Coronary artery (tissue), 2 donors: ENCODE data around the gene RERE.

Experiments
- DNase-seq: peaks from one replicate; pipeline ENCODE4 v3.0.0-alpha.2; 2017; ENCODE audit warnings: low spot score
- H3K27ac ChIP-seq, 2 donors: fragments of 200-600 bp; sonication (generic); one replicate each; pipeline ENCODE4 v1.5.1; 2016 to 2019
- H3K4me3 ChIP-seq: fragments of 200-600 bp; sonication (generic); 2 replicates; pipeline ENCODE4 v1.5.1; 2016; ENCODE audit warnings: mild to moderate bottlenecking, moderate library complexity
- TF ChIP-seq, protein P1 (sequence below): fragments of 200-600 bp; sonication (generic); IDR thresholded peaks from one replicate; pipeline ENCODE4 v1.5.1; 2019; ENCODE audit warnings: antibody characterized with exemption

Gene RERE

DNA sequence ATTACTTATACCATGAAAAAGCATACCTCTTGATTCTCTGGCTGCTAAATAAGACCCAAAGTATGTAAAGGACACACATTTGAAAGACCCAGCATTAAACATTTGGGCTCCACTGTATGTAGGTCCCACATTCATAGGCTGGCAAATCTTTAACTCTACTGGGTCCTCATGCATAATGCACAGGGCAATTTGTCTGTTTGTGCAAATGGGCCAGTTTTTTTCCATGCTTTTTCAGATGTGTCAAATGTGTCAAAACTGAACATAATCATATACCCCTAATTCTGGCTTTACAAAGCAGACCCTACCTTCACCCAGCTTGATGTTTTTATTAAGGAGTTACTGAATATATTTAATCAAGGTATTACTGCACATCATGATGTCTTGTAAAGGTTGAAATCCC, 63.7 kb downstream of the RERE start:
- DNase-seq, result no peak
- H3K27ac ChIP-seq, result no peak overlapping the region
- TF ChIP-seq, protein P1, sequence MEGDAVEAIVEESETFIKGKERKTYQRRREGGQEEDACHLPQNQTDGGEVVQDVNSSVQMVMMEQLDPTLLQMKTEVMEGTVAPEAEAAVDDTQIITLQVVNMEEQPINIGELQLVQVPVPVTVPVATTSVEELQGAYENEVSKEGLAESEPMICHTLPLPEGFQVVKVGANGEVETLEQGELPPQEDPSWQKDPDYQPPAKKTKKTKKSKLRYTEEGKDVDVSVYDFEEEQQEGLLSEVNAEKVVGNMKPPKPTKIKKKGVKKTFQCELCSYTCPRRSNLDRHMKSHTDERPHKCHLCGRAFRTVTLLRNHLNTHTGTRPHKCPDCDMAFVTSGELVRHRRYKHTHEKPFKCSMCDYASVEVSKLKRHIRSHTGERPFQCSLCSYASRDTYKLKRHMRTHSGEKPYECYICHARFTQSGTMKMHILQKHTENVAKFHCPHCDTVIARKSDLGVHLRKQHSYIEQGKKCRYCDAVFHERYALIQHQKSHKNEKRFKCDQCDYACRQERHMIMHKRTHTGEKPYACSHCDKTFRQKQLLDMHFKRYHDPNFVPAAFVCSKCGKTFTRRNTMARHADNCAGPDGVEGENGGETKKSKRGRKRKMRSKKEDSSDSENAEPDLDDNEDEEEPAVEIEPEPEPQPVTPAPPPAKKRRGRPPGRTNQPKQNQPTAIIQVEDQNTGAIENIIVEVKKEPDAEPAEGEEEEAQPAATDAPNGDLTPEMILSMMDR, result no peak
- H3K4me3 ChIP-seq, result no peak overlapping the region

DNA sequence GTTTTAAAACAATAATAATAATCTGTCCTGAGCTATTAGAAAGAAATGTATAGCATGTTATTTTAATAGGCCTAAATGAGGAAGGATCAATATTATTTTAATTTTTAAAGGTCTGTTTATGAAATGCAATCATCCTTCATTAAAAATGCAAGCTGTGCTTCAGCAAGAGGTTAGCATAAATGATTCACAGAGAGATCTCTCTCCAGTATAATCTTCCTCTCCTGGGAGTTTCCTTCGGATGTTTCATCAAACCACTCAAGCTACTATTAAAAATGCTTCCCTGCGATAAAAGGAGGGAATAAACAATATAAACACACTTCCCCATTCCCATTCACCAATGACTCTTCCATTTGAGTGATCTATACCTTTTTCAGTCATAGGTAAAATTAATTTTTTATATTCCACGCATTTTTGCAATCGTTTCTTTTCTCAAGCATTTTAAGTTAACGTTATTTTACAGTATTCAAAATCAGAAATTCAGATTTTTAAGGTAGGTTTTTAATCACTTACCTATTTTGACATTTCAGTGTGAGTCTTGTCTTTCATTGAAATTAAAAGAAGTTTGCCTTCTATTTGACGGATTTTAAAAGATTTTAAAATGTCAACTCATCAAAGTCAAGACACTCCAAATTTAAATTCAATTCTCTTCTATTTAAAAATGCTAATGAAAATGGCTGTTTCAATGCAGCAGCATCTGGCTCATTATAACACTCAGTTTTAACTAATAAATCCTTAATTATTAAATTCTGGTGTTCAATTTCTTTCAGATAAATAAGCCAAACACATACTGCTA, 64.3 kb downstream of the RERE start:
- no peak for DNase-seq
- TF ChIP-seq, protein P1, result no peak
- H3K27ac ChIP-seq, result no peak overlapping the region
- no peak overlapping the region for H3K4me3 ChIP-seq

DNA sequence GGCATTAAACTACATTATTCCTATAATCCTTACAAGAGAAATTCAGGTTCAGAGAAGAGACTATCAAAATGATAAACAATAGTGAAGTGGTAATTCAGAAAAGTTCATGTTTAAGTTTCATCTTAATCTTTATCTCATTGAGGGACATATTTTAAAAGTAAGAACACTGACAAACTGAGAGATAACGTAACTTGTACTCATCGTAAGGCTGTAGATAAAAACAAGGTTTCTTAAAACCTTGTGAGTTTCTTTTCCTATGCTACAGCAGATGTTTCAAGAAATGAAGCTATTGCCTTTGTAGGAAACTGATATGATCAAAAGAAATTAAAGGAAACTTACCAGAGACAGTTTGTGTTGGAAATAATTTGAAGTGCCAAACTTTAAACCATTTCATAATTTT, 65.0 kb downstream of the RERE start:
- Histone ChIP-seq H3K4me3 (no peak overlapping the region), H3K27ac (no peak overlapping the region)
- DNase-seq, result no peak
- TF ChIP-seq, protein P1, result no peak

DNA sequence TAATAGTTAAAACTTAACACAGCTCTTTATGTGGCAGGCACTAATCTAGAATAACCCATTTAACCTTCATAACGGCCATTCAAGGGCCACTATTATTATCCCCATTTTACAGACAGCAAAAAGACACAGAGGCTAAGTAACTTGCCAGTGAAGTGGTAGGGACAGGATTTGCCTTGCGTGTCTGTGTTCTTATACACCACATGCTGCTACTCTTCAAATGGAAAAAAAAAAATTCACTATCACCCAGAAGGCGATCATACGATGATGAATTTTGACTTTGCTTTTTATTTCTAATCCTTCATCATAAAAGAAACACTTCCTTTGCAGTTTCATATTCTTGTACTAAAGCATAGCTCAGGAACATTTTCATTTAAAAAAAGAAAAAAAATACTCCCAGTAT, 65.5 kb downstream of the RERE start:
- TF ChIP-seq, protein P1, result no peak
- Histone ChIP-seq H3K4me3 (no peak overlapping the region), H3K27ac (no peak overlapping the region)
- DNase-seq, result no peak

DNA sequence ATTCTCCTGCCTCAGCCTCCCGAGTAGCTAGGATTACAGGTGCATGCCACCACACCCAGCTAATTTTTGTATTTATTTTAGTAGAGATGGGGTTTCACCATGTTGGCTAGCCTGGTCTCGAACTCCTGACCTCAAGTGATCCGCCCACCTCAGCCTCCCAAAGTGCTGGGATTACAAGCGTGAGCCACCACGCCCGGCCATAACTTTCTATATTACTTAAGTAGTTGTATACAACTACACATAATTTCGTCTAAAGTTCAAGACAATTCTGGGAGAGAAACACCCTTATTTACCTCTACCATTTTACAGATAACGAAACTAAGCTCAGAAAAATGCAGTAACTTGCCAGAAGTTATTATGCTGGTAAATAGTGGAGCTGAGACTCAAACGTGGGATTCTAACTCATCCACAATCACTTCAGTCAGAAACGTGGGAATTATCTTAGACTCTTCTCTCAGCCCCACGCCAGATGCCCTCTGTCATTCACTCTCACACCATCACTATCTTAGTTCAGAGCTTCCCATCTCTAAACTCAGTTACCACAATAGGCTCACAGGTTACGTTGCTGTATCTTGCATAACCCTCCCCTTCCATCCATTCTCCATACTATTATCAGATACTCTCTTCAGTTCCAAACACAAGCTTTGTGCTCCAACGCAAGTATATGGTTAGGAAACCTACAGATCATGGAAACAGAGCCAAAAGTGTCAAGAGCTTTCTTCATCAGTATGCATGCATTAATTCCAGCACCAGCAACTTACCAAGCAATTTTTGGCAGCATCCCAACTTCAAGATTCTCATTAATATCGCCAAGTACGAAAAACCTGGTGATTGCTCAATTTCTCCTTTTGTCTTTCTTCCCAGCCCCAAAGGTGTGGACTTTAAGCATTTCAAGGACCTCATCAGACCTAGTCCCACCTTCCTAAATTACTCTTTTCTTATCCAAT, 69.3 kb downstream of the RERE start:
- H3K27ac ChIP-seq, result no peak overlapping the region
- TF ChIP-seq, protein P1, result no peak
- H3K4me3 ChIP-seq, result no peak overlapping the region
- no peak for DNase-seq

DNA sequence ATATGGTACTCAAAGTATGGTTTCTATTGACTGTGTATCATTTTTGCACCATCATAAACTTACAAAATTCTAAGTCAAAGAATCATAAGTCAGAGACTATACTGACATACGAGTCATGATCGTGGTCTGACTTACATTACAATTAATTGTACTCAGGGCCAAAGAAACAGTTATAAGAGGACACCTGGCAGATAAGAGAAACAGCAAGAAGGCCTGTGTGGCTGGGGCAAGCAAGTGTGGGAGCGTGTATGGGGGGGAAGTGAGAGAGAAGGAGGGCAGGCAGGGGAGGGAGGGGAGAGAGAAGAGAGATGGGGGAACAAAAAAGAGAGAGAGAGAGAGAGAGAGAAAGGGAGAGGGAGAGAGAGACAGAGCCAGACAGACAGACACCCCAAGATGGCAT, 70.9 kb downstream of the RERE start:
- DNase-seq, result no peak
- TF ChIP-seq, protein P1, result no peak
- no peak overlapping the region for H3K27ac ChIP-seq
- H3K4me3 ChIP-seq, result no peak overlapping the region
